Activated CD4-positive, alpha-beta T cell treated with anti-CD3 and anti-CD28 coated beads, Interleukin-2, amount 50 U/mL, for 24 hours (primary cell): ENCODE measurements around the gene TBC1D22A.

Experiments used
- DNase-seq, 2 donors: peaks; one replicate each; pipeline ENCODE4 v3.0.0-alpha.2; 2020; ENCODE audit warnings: low read depth in 1 of 2, low spot score in 1 of 2

The TBC1D22A gene

GRCh38 chr22:46947516-46948257 is 185.2 kb downstream of the TBC1D22A start:
- DNase-seq = no peak

DNA sequence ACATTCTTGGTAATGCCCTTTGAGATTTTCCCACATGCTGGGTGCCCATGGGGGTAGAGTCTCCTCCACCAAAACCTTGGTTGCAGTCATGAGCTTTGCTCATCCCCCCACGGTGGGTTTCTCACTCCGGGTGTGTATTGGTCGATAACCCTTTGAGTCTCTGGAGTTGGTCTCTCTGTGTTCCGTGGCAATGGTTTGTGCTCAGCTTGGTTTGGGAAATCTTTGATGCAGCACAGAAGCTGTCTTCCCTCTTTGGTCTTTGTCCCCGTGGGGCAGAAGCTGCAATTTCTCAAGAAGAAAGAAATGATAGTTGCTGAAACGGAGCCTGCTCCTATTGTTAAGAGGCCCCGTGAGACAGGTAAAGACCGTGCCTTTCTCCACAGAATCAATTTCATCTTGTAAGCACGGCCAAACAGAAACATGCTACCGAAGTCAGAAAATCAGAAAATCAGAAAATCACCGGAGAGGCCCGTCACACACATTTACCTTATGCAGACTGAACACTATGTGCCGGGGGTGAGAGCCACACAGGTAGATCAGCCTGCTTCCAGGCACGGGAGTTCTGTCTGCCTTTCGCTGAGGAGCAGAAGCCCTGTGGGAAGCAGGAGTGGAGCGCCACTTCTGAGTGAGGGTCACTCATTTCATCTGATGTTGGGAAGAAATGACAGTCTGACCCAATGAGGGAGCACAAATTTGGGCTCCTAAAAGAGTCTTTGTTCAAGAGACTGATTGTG is 186.1 kb downstream of the TBC1D22A start:
- DNase-seq = no peak

GRCh38 chr22:46951350-46951749 is 188.9 kb downstream of the TBC1D22A start:
- DNase-seq = no peak

GRCh38 chr22:46951973-46952372 is 189.5 kb downstream of the TBC1D22A start:
- no peak for DNase-seq

GRCh38 chr22:46953968-46954765 is 191.7 kb downstream of the TBC1D22A start:
- DNase-seq = no peak

GRCh38 chr22:46954781-46955180 is 192.3 kb downstream of the TBC1D22A start:
- DNase-seq = no peak

GRCh38 chr22:46956498-46957215 is 194.2 kb downstream of the TBC1D22A start:
- DNase-seq = no peak

DNA sequence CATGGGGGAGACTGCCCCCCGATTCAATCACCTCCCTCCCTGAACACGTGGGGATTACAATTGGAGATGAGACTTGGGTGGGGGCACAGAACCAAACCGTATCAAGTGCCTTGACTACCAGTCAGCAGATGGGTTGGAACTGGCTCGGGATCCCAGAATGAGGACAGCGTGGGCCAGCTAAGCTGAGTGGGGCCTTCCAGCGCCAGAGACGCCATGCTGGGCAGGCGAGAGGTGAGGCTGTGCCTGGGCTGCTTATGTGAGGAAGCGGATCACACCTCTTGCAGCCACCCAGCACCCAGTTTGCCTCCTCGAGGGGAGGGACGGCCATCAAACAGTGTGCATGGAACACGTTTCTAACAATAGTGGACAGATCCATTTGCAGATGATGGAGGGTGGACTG is 195.1 kb downstream of the TBC1D22A start:
- no peak for DNase-seq

- DNase-seq = no peak
Measured at GRCh38 chr22:46958191-46958590, 195.7 kb downstream of the TBC1D22A start.

DNA sequence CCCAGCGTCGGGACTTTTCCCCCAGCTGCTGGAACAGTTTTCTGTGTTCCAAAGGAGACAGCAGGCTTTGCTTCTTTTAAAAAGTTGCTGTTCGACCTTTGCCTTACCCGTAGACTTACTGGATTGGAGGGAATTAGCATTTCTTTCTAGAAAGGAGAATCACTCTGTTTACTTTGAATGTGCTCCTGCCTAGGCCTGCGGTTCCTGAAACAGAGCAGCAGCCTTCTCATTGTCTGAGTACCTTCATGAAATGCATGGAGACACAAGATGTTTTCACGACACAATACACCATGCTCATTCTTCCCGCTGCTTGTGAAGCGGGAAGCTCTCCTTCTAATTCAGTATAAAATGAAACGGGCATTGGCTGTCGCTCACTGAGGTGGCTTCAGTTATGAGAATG is 196.2 kb downstream of the TBC1D22A start:
- no peak for DNase-seq

GRCh38 chr22:46959369-46959768 is 196.9 kb downstream of the TBC1D22A start:
- no peak for DNase-seq

GRCh38 chr22:46961591-46962295 is 199.3 kb downstream of the TBC1D22A start:
- no peak for DNase-seq

DNA sequence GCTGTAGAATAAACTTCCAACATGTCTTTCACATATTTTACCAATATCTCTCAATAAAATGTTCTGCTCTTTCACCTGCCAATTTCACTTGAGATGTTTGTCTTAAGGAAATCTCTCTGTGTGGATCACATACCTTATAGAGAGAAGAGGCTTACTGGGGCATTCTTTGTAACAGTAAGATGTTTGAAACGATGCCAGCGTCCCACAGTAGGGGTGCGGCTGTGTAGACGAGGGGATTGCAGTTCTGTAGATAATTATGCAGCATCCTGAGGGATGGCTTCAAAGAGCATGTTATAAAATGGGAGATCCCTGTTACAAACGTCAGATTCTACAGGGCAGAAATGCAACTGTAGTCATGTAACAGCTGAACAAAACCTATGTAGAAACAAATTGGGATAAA is 200.0 kb downstream of the TBC1D22A start:
- no peak for DNase-seq

- no peak for DNase-seq
Measured at GRCh38 chr22:46963672-46964545, 201.5 kb downstream of the TBC1D22A start.

DNA sequence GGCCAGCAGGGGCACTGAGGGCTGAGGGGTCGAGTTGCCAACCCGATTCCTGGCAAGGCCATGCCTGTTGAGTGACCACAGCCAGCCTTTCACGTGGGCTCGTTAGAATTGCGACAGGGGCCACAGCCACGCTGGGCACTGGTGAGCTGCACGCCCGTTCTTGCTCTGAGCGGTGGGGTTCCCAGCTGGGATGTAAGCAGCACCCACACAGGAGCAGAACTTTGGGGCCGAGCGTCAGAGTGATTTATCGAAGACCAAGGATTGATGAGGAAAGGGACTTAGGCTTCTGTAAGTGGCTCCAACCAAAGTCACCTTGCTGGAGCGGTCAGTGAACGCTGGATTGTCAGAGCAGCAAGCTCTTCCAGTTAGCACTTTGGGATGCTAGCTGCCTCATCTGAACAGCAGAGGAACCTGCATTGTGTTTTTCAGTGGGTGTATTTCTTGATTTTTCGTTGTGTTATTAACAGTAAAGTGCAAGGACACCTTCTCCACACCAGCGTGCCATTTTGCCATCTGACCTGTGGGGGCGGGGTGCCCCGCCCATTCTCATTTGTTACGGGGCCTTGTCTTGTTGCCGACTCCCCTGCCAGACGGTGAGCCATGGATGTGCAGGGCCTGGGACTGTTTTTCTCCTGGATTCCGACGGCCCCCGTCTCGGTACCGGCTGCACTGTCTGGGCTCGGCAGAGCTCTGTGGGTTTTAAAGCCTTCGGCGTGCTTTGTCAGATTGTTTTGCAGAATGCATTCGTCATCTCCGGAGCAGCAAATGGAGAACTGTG is 202.5 kb downstream of the TBC1D22A start:
- no peak for DNase-seq

- DNase-seq = no peak
Measured at GRCh38 chr22:46965555-46966494, 203.4 kb downstream of the TBC1D22A start.

DNA sequence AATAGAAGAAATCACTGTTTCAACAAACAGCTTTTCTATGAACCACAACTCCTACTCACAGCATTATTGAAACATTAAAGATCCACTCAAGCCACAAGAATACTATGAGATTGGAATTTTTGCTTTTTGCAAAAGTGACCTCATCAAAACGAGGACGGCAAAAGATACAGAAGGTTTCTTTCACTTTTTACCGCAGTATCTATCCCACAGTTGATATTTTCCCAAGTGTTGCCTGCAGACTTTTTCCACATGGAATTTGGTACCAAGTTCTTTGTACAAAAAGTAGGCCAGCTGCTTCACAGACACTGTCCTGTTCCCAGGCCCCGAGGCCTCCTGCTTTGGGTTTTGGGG is 204.0 kb downstream of the TBC1D22A start:
- no peak for DNase-seq

DNA sequence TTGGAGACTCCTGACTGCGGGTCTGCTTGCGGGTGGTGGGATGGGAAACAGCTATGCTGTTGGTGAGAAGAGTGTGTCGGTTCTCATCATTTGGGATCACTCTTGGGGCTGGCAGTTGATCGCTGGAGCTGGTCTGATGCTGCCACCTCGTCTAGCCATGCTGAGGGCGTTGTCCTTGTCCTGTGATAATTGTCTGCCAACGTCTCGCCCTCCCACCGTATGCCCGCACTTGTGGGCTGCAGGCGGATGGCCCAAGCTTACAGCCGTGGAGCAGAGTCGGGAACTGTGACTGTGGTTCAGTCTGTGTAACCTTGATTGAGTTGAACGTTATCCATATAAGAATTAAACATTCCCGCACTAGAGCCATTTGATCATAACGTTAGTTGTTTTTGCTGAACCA is 204.4 kb downstream of the TBC1D22A start:
- DNase-seq = no peak
